ENCODE measurements around the gene ZC3H11A.

DNA sequence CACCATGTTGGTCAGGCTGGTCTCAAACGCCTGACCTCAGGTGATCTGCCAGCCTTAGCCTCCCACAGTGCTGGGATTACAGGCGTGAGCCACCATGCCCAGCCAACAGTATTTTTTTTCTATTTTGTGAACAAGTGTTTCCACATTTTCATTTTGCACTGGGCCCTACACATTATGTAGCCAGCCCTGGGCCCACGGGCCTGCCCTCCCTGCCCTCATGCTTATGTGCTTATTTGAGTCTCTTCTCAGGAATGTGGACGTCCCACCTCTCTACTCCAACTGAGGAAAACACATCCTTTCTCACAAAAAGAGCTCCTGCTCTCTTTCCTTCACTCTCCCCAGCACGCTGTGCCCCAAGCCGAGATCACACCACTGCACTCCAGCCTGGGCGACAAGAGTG is 13.5 kb upstream of the ZC3H11A start:
- TF ChIP-seq, protein P1, sequence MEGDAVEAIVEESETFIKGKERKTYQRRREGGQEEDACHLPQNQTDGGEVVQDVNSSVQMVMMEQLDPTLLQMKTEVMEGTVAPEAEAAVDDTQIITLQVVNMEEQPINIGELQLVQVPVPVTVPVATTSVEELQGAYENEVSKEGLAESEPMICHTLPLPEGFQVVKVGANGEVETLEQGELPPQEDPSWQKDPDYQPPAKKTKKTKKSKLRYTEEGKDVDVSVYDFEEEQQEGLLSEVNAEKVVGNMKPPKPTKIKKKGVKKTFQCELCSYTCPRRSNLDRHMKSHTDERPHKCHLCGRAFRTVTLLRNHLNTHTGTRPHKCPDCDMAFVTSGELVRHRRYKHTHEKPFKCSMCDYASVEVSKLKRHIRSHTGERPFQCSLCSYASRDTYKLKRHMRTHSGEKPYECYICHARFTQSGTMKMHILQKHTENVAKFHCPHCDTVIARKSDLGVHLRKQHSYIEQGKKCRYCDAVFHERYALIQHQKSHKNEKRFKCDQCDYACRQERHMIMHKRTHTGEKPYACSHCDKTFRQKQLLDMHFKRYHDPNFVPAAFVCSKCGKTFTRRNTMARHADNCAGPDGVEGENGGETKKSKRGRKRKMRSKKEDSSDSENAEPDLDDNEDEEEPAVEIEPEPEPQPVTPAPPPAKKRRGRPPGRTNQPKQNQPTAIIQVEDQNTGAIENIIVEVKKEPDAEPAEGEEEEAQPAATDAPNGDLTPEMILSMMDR (IDR thresholded peaks at IDR 0.05; ENCODE audit: low read length): no peak
- TF ChIP-seq EZH2 (optimal IDR thresholded peaks at IDR 0.05; ENCODE audit: low read depth, low read length): no peak
- TF ChIP-seq EZH2phosphoT487 (IDR thresholded peaks at IDR 0.05; ENCODE audit: low read length): no peak
